Stimulated activated CD4-positive, alpha-beta T cell treated with anti-CD3 and anti-CD28 coated beads, Interleukin-15, amount 100 ng/mL, for 1 hour (primary cell): ENCODE measurements around the gene UBXN1.

ENCODE experiments used
- DNase-seq, 2 donors: peaks; one replicate each; pipeline ENCODE4 v3.0.0-alpha.2; 2020; ENCODE audit warnings: low read depth in 1 of 2, low spot score in 1 of 2

Gene UBXN1

DNA sequence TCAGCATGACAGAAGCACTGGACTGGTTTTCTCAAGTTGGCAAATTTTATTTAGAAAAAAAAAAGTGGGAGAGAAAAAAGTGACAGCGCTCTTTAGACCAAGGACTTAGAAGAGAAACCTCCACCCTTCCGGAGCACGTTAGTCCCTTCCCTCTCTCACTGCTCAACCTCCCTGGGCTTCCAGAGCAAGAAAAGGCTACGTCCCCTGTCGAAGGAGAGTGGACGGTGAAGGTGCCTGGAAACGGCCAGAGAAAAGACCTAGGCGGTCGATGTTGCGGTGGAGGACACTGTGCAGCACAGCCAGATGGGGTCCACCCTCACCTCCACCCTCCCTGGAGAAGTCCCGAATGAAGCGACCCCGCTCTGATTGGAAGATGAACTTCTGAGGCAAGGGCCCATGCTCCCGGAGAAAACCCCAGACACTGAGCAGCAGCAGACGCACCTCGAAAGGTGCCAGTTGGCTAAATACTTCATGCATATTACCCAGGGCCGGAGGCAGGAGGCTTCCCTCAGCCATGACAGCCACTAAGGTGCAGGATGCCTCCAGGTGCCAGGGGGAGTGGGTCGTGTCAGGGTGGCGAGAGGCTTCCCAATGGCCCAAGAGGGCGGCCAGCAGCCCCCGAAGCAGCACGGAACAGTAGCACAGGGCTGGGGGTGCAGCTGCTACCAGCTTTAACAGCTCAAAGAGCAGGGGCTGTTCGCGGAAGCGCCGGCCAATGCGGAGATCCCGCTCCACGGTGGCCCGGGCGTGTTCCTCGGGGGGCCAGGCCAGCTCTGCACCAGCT, 31.9 kb downstream of the UBXN1 start:
- DNase-seq, result no peak

DNA sequence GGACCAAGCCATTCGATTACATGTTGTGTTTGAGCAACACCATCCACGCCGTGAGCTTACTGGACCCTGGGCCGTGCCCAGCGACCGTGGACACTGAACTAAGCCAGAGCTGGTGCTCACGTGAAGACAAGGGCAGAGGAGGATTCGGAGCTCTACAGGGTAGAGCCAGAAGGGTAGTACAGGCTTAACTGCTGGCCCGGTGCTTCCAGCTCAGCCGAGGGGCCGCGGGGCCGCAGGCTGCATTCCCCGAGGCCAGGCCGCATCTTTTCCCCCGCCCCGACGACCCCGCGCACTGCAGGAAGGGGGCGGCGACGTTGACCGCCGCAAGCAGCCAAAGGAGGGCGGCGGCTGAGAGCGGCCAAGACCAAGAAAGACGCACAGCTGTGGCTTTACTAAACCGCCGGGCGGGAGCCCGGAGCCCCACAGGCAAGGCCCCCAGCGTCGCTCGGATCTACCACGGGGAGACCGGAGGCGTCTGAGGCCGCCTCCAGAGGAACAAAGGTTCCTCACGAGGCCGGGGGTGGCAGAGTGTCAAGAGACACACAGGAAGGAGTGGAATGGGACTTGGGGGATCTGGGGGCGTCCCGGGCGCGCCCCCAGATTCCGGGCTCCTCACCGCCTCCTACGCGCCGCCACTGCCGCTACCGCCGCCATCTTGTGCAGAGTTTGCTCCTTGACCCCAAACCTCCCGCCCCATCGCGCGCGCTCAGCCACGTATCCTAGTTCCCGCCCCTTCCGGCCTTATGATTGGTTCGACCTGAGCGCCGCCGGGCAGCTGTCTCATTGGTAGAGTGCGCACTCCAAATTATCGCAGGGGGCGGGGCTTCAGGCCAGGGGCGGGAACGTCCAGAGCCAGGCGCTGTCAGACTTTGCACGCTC, 32.7 kb downstream of the UBXN1 start, which contains the start of gene GANAB:
Gene GANAB (minus strand): TSS at position 668 of the 879 bp plus-strand sequence. CDS start 14 bp downstream, at position 654.
- DNase-seq, result peak; percentile 96 to 98

DNA sequence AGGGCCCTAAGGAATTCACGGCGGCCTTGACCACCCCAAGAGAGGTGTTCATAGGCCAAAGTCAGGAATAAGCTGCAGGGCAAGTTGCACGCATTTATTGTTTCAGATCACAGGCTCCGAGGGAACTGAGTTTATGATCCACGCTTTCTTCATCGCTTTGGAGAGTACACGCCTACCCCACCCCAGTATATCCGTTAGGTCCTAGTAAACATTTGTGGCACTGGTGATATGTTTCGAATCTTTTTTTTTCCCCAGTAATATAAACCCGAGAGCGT, 33.3 kb downstream of the UBXN1 start:
- DNase-seq, result no peak

DNA sequence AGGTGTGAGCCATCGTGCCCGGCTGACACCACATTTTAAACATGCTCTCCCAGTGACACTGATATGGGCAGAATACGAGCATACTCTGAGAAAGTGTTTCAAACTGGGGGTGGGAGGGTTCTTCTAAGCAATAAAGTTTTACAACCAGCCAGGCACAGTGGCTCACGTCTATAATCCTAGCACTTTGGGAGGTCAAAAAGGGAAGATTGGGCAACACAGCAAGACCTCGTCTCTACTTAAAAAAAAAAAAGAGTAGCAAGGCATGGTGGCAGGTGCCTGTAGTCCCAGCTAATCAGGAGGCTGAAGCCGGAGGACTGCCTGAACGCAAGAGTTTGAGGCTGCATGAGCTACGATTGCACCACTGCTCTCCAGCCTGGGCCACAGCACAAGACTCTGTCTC, 34.7 kb downstream of the UBXN1 start:
- no peak for DNase-seq

DNA sequence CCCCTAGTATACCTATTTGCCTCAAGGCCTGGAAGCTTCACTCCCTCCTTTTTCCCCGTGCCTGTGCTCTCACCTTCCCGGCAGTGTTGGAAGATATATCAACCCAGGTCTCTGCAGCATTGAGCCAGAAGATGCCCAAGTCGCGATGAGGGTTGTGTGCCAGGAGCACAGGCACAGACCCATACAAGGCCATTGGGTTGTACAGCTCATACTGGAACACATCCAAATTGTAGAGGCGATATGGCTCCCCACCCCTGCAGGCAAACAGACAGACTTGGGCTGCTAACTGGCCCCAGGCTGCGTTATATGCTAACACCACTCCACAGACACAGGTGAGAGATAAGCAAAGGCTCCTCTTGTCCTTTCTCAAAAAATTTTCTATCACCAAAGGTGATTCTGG, 46.4 kb downstream of the UBXN1 start:
- DNase-seq, result no peak

DNA sequence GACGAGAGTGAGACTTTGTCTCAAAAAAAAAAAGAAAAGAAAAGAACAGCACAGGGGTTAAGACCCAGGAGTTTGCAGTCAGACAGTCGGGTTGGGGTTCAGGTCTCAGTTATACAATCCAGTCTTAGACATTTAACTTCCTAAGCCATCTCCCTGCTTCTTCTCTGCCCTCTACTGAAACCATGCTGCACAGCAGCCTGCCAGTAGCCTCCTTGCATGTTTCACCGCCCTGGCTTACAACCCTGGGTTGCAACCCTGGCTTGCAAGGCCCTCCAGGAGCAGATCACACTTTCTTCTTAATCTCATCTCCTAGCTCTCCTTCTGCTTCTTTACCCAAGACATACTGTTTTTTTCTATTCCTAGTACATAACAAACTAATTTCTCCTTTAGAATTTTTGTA, 51.2 kb downstream of the UBXN1 start:
- no peak for DNase-seq
